K562 (cell line): ENCODE data around the gene LTBP1. TPM values are rescaled to one million over a fixed set of nuclear protein-coding genes. Genes with fewer than 3 reads are reported as not detected.

Experiments used
- ATF2 ChIP-seq: sonication (generic); formaldehyde crosslinking; IDR thresholded peaks from 2 replicates; pipeline ENCODE4 v1.8.1; 2022; ENCODE audit warnings: missing genetic modification reagents
- HLTF ChIP-seq: fragments of 450-650 bp; IDR thresholded peaks from 2 replicates; pipeline ENCODE4 v1.6.1; 2016
- JUNB ChIP-seq: fragments of 450-650 bp; formaldehyde crosslinking; conservative IDR thresholded peaks from 2 replicates; pipeline ENCODE4 v1.4.0; 2020; ENCODE audit warnings: mild to moderate bottlenecking
- RERE ChIP-seq: sonication (generic); formaldehyde crosslinking; IDR thresholded peaks from 2 replicates; pipeline ENCODE4 v1.8.0; 2023; ENCODE audit warnings: missing genetic modification reagents, mild to moderate bottlenecking, borderline replicate concordance
- SREBF2 ChIP-seq: sonication (generic); formaldehyde crosslinking; IDR thresholded peaks from 2 replicates; pipeline ENCODE4 v1.4.0; 2020; ENCODE audit warnings: mild to moderate bottlenecking, missing genetic modification reagents
- polyA plus RNA-seq, 8 experiments: library from polyadenylated mRNA; depleted of rRNA in 4 of 8; stranded (reverse) in 5 of 8; unstranded in 3 of 8; fragments of >200 nt; fragmentation: Nextera tagmentation in 2 of 8; fragmentation: Illumina TruSeq in 1 of 8; extraction: Ambion mirVana in 2 of 8; extraction: Trizol in 1 of 8; gene quantifications; 2 replicates each; pipeline versions ENCODE4 v1.2.1 to v1.2.3, GENCODE V29; 2011 to 2014; ENCODE audit warnings: inconsistent platforms in 1 of 8, missing spikeins in 1 of 8
- total RNA-seq, 7 experiments: library from RNA; depleted of rRNA in 6 of 7; stranded (reverse); fragments of >200 nt in 6 of 7; fragmentation: Illumina TruSeq in 2 of 7; extraction: Trizol in 2 of 7; gene quantifications; 2 replicates each; pipeline versions ENCODE4 v1.2.1 to v1.2.3, GENCODE V29; 2011 to 2021; ENCODE audit warnings: low replicate concordance in 1 of 7

Gene LTBP1
- total and polyA plus RNA-seq, 9 of the 15 experiments (the other 6 are each of a cell fraction or from before 2014, with no cell fraction given) = 3.6 to 16.4 (median 8.5) TPM

- no peak for TF ChIP-seq RERE (CRISPR knock-in tag)
- TF ChIP-seq SREBF2 (CRISPR knock-in tag) = no peak
- no peak for TF ChIP-seq HLTF
- no peak for TF ChIP-seq JUNB (CRISPR knock-in tag)
- no peak for TF ChIP-seq ATF2 (CRISPR knock-in tag)
Observed at GRCh38 chr2:33267043-33267442, 320.3 kb downstream of the LTBP1 start (continued).
